IPS DF 6.9 (cell line): ENCODE measurements around the gene KIAA0930.

Source experiments
- DNase-seq: peaks from one replicate; pipeline ENCODE4 v3.0.0-alpha.2; 2013; ENCODE audit warnings: low read depth, low spot score
- H3K27ac ChIP-seq: one replicate; pipeline ENCODE4 v1.5.1; 2013; ENCODE audit warnings: low read length, control low read depth
- H3K27me3 ChIP-seq: 2 replicates; pipeline ENCODE4 v1.6.1; 2013; ENCODE audit warnings: mild to moderate bottlenecking, low read length; ENCODE audit not compliant: control insufficient read depth, insufficient read depth
- H3K36me3 ChIP-seq: 2 replicates; pipeline ENCODE4 v1.6.1; 2013; ENCODE audit warnings: low read length; ENCODE audit not compliant: control insufficient read depth, insufficient read depth
- H3K4me1 ChIP-seq: 2 replicates; pipeline ENCODE4 v1.6.1; 2013; ENCODE audit warnings: low read length; ENCODE audit not compliant: control insufficient read depth, insufficient read depth
- H3K4me3 ChIP-seq: 2 replicates; pipeline ENCODE4 v1.5.1; 2013; ENCODE audit warnings: mild to moderate bottlenecking, low read length
- H3K9me3 ChIP-seq: 2 replicates; pipeline ENCODE4 v1.6.1; 2013; ENCODE audit warnings: low read length, inconsistent platforms; ENCODE audit not compliant: control insufficient read depth, insufficient read depth
- WGBS: extraction: QIAGEN DNeasy Blood & Tissue Kit; methylation state at CpG from one replicate; pipeline ENCODE4 v1.1.7; 2013; ENCODE audit warnings: mixed read lengths, missing lambda C conversion rate; ENCODE audit not compliant: insufficient read length, insufficient coverage; 5-methylcytosine and 5-hydroxymethylcytosine counted together

Gene KIAA0930

GRCh38 chr22:45172881-45173585 lies 67.7 kb downstream of the KIAA0930 start:
- peaks cover 30% of the 10 kb centered on the region; the same call in 1 of the 2 replicates for H3K36me3 ChIP-seq
- no peaks in the 10 kb centered on the region for H3K4me1 ChIP-seq
- no peak overlapping the region for H3K4me3 ChIP-seq
- no peaks in the 10 kb centered on the region; the same call in 1 of the 2 replicates for H3K27me3 ChIP-seq
- H3K27ac ChIP-seq: no peak overlapping the region
- no peak for DNase-seq
- no CpG with 5 or more reads among the region's 7 CpGs for WGBS
- no peaks in the 10 kb centered on the region for H3K9me3 ChIP-seq

- H3K4me3 ChIP-seq: no peak overlapping the region
- H3K4me1 ChIP-seq: no peaks in the 10 kb centered on the region
- no CpG with 5 or more reads among the region's 6 CpGs for WGBS
- no peaks in the 10 kb centered on the region; the same call in 1 of the 2 replicates for H3K27me3 ChIP-seq
- DNase-seq: no peak
- no peak overlapping the region for H3K27ac ChIP-seq
- peaks cover 30% of the 10 kb centered on the region; the same call in 1 of the 2 replicates for H3K36me3 ChIP-seq
- H3K9me3 ChIP-seq: no peaks in the 10 kb centered on the region
These were observed 68.9 kb downstream of the KIAA0930 start for GRCh38 chr22:45171830-45172229.

- Histone ChIP-seq H3K9me3 (no peaks in the 10 kb centered on the region), H3K36me3 (peaks cover 26% of the 10 kb centered on the region; the same call in 1 of the 2 replicates), H3K4me1 (no peaks in the 10 kb centered on the region), H3K27ac (no peak overlapping the region), H3K4me3 (no peak overlapping the region), H3K27me3 (no peaks in the 10 kb centered on the region; the same call in 1 of the 2 replicates)
- DNase-seq: no peak
- no CpG with 5 or more reads among the region's 19 CpGs for WGBS
These were observed 70.9 kb downstream of the KIAA0930 start for GRCh38 chr22:45169591-45170466.

GRCh38 chr22:45166932-45167331 lies 73.8 kb downstream of the KIAA0930 start:
- no peaks in the 10 kb centered on the region for H3K9me3 ChIP-seq
- H3K27ac ChIP-seq: no peak overlapping the region
- H3K4me1 ChIP-seq: no peaks in the 10 kb centered on the region
- DNase-seq: no peak
- no peak overlapping the region for H3K4me3 ChIP-seq
- no CpG with 5 or more reads among the region's 5 CpGs for WGBS
- H3K27me3 ChIP-seq: no peaks in the 10 kb centered on the region
- H3K36me3 ChIP-seq: peaks cover 20% of the 10 kb centered on the region; the same call in 1 of the 2 replicates

GRCh38 chr22:45164270-45165088 lies 76.2 kb downstream of the KIAA0930 start:
- no peak for DNase-seq
- H3K36me3 ChIP-seq: peaks cover 6% of the 10 kb centered on the region; the same call in 1 of the 2 replicates
- H3K27ac ChIP-seq: no peak overlapping the region
- H3K4me1 ChIP-seq: no peaks in the 10 kb centered on the region
- H3K9me3 ChIP-seq: no peaks in the 10 kb centered on the region
- WGBS: no CpG with 5 or more reads among the region's 59 CpGs
- peak overlapping the region; percentile 47 for H3K4me3 ChIP-seq
- no peaks in the 10 kb centered on the region for H3K27me3 ChIP-seq

- no CpG with 5 or more reads among the region's 100 CpGs for WGBS
- H3K9me3 ChIP-seq: no peaks in the 10 kb centered on the region
- peak; percentile 87 for DNase-seq
- H3K4me3 ChIP-seq: peak within 1 kb of the TSS; percentile 47
- peaks cover 3% of the 10 kb centered on the region; the same call in 1 of the 2 replicates for H3K36me3 ChIP-seq
- H3K27ac ChIP-seq: no peak within 1 kb of the TSS
- H3K4me1 ChIP-seq: no peaks in the 10 kb centered on the region
- H3K27me3 ChIP-seq: no peaks in the 10 kb centered on the region
These were observed 77.0 kb downstream of the KIAA0930 start, which contains the start of gene NUP50 for GRCh38 chr22:45163451-45164269. NUP50 (plus strand) TSS chr22:45163925; CDS start chr22:45168178, 4,253 bp downstream.

GRCh38 chr22:45163099-45163450 lies 77.6 kb downstream of the KIAA0930 start:
- no CpG with 5 or more reads among the region's 13 CpGs for WGBS
- no peaks in the 10 kb centered on the region for H3K36me3 ChIP-seq

GRCh38 chr22:45162531-45162930 lies 78.2 kb downstream of the KIAA0930 start:
- Histone ChIP-seq H3K27ac (no peak overlapping the region), H3K27me3 (no peaks in the 10 kb centered on the region), H3K9me3 (no peaks in the 10 kb centered on the region), H3K4me1 (no peaks in the 10 kb centered on the region), H3K4me3 (peak overlapping the region; percentile 1; the same call in 1 of the 2 replicates), H3K36me3 (no peaks in the 10 kb centered on the region; the same call in 1 of the 2 replicates)
- WGBS: no CpG with 5 or more reads among the region's 19 CpGs
- DNase-seq: no peak

More at GRCh38 chr22:45163099-45163450, 77.6 kb downstream of the KIAA0930 start:
- no peaks in the 10 kb centered on the region for H3K4me1 ChIP-seq
- H3K9me3 ChIP-seq: no peaks in the 10 kb centered on the region
- no peak overlapping the region for H3K27ac ChIP-seq
- peak overlapping the region; percentile 47 for H3K4me3 ChIP-seq
- no peak for DNase-seq
- H3K27me3 ChIP-seq: no peaks in the 10 kb centered on the region

GRCh38 chr22:45159652-45160462 lies 80.8 kb downstream of the KIAA0930 start:
- Histone ChIP-seq H3K4me3 (no peak overlapping the region), H3K36me3 (no peaks in the 10 kb centered on the region; the same call in 1 of the 2 replicates), H3K4me1 (no peaks in the 10 kb centered on the region), H3K27ac (no peak overlapping the region), H3K9me3 (no peaks in the 10 kb centered on the region), H3K27me3 (no peaks in the 10 kb centered on the region)
- no peak for DNase-seq
- no CpG with 5 or more reads among the region's 5 CpGs for WGBS
